HG02588 (cell line): ENCODE measurements around the gene PCCB.
"Not testable (repeated sequence)": the region's sequence is repeated elsewhere in the genome, so short reads cannot be mapped to it uniquely, and the experiment has no call there.

Experiments used
- ATAC-seq: cut with Tn5 transposase; IDR thresholded peaks from one replicate; pipeline ENCODE4 v1.9.1; 2021; ENCODE audit warnings: mild to moderate bottlenecking, moderate library complexity; ENCODE audit not compliant: unreplicated experiment

PCCB gene

GRCh38 chr3:136250059-136250902 lies at the start of gene PCCB:
Gene PCCB, plus strand, starts transcription at chr3:136250340. Its CDS starts 36 bp downstream, at chr3:136250376.
- ATAC-seq: peak; percentile 97

- no peak for ATAC-seq
These were observed 42.5 kb upstream of the PCCB start for GRCh38 chr3:136207489-136208115.

DNA sequence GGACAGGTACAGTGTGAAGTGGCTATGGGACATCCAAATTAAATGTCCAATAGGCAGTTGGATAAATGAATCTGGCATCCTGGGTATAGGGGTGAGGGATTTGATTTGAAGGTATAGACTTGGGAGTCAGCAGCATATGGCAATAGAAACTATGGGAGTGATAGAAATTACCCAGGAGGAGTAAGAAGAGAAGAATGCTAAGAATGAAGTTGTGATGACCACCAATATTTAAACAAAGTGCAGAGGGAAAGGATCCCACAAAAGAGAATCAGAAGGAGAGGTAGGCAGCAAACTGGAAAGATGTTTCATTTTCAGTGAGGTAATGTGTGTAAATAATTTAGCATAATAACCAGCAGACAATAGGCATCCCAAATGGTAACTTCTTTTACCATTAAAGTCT lies 40.2 kb upstream of the PCCB start:
- no peak for ATAC-seq

DNA sequence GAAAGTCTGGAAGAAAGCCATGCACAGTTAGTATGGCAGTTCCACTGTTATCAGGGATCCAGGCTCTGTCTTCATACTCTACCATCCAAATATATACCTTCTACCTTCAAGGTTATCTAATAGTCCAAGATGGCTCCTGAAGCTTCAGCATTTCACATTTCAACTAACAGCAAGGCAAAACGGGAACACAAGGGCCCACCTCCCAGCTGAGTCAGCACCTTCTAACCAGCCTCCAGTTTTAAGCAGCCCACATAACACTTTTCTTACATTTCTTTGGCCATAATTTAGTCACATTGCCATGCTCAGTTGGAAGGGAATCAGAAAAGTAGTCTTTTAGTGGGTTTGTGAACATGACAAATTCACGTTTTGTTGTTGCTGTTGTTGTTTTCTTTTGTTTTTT lies 38.6 kb upstream of the PCCB start:
- no peak for ATAC-seq

GRCh38 chr3:136222746-136223145 lies 27.4 kb upstream of the PCCB start:
- not testable (repeated sequence) for ATAC-seq

GRCh38 chr3:136232413-136232812 lies 17.7 kb upstream of the PCCB start:
- ATAC-seq: no peak

DNA sequence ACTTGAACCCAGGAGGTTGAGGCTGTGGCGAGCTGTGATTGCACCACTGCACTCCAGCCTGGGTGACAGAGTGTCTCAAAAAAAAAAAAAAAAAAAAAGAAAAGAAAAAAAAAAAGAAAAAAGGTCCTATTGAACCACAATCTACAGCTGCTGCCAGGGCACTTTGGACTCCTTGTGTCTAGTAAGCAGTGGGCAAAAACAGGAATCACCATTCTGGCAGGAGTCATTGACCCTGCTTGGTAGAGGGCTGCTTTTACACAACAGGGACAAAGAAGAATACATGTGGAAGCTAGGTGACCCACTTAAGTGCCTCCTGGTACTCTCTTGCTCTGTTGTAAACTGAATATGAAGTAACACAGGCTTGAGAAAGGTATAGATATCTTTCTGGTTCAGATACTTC lies 14.6 kb upstream of the PCCB start:
- no peak for ATAC-seq

- ATAC-seq: no peak
These were observed 14.0 kb upstream of the PCCB start for GRCh38 chr3:136236109-136236508.

DNA sequence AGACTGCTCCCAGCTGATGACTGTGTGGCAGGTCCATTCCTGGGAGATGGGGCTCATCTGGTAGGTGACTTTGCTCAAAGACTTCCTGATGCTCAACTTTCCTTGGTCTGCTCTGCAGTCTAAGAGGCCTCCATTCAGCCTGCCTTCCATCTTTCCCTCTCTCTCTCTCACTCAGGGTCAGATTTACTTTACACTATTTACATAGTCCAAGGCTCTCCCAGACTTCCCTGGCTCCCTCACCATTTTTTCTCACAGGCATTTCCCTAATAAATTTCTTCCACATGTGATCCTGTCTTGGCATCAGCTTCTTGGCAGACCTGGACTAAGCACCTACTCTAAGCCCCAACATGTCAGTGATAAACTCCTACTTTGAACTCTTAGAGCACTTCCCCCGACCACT lies 13.0 kb upstream of the PCCB start:
- ATAC-seq: no peak

DNA sequence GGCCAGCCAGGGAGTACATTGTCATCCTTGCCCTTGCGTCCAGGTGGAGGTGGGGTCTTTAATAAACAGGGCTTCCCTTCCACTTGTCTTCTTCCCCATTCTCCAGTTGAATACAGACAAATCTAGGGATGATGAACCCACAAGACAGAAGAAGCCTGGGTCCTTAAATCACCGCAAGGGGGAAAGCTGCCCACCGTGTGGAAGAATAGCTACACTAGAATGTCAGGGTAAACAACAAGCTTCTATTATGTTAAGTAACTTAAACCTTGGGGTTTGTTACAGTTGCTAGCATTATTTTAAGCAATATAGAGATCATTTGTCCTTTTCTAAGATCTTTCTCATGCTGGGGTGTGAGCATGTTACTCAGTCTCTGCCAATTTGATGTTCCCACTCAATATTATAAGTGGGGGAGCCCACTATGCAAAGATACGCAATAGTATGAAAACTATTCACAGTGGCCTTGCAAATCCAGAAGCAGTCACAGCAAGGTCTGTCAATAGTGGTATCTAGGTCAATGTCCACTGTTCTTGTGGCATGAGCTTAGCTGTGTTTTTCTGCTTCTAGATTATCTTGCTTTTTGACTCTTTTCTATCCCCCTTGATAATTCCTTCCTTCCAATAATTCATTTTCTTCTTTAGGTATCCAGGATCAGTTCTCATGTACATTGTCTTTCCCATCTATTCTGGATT lies 12.0 kb upstream of the PCCB start:
- no peak for ATAC-seq

DNA sequence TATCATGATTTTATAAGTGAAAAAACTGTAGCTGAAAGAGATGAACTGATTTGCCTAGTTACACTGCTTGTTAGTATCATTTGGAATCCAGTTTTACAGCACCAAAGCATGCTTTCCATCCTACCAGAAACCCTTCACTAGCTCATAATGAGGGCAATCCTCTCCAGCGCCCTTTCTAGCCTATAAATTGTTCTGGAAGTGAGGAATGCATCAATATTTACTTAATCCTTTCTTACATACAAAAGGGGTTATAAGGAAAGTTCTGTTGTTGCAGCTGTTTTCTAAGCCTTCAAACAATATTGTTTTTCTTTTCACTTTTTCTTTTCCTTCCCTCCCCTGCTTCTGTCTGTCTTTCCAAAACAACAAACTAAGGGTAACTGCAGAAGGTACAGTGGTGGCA lies 11.0 kb upstream of the PCCB start:
- ATAC-seq: no peak

GRCh38 chr3:136245691-136246090 lies 4.4 kb upstream of the PCCB start:
- ATAC-seq: no peak

GRCh38 chr3:136247436-136247835 lies 2.7 kb upstream of the PCCB start:
- ATAC-seq: no peak

DNA sequence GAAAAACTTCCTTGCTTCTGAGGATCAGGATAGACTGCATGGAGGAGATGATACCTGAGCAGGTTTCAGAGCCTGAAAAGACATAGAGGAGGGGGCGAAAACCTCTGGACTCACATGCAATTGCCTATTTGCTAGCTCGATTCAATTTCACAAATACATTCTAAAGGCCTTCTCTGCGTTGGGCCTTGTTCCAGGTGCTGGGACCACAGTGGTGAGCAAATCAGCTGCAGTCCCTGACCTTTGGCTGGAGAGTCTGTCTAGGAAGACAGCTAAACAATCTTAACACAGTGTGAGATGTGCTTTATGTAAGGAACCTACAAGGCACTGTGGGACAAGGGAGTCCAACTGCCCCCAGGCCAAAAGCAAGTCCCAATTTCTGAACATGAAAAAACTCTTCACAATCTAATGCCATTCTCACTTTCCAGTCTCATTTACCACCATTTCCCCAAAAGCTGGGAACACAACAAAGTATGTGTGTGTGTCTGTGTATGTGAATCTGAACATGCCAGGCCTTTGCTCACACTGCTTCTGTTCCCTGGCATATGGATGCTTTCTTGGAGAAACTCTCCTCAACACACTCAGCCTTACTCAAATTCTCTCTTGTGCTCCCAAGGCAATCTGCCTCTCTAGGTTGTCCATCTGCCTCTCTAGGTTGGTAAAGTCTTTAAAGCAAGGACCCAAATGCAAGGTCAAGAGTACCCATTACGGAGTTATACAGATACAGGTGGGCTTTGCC lies 2.1 kb upstream of the PCCB start:
- no peak for ATAC-seq

GRCh38 chr3:136249091-136249490 lies 1.0 kb upstream of the PCCB start:
- no peak for ATAC-seq

DNA sequence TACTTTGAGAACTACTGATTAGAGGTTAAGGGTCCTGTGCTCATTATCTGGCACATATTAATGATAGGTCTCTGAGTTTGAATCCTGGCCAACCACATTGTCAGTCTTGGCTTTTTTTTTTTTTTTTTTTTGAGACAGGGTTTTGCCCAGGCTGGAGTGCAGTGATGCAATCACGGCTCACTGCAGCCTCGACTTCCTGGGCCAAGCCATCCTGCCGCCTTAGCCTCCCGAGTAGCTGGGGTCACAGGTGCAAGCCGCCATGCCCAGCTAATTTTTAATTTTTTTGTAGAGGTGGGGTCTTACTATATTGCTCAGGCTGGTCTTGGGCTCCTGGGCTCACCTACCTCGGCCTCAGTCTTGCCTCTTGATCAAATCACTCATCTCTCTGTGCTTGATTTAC lies 547 bp upstream of the PCCB start:
- ATAC-seq: no peak

GRCh38 chr3:136250903-136251460 lies 842 bp downstream of the PCCB start:
- ATAC-seq: no peak

- no peak for ATAC-seq
These were observed 1.4 kb downstream of the PCCB start for GRCh38 chr3:136251511-136251910.

DNA sequence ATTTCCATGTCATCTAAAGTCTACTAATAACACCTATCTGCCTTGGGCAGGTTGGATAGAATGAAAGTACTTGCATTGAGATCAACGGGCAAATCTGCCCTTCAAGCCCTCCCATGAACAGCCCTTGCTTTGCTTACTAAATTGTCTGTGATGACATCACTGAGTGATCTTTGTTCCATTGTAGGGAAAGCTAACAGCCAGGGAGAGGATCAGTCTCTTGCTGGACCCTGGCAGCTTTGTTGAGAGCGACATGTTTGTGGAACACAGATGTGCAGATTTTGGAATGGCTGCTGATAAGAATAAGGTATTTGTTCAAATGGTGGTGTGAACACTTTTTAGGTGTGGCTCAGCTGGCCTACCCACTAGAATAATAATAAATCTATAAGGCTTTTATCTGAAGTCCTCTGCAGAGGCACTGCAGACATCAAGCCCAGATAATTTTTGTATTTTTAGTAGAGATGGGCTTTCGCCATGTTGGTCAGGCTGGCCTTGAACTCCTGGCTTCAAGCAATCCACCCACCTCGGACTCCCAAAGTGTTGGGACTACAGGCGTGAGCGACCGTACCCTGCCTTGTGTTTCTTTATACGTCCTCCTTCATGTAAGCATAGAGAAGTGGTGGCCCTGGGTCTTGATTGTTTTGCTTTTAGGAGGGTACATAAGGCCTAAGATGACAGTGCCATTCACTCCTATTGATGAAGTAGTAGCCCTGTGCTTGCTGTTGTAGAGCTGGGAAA lies 5.7 kb downstream of the PCCB start:
- ATAC-seq: no peak

DNA sequence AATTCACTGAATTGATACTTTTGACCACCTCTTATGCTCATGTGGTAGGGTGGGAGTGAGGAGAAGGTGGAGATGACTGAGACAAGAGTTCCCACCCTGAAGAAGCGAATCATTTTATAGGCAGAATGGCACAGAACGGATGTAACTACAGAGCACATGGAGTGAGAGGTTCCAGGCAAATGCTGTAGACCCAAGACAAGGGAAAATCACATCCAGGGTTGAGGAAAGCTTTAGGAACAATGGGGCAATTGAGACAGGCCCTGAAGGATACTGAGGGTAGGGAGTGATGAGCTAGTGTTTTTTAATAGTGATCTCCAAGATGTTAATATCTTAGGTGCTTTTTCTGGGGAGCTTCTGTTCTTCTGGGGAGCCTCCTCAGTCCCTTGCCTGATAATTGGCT lies 8.1 kb downstream of the PCCB start:
- ATAC-seq: no peak
